Endothelial cell (in vitro differentiated cells): Measurements from ENCODE around the gene GDPGP1. TPM values are rescaled to one million over a fixed set of nuclear protein-coding genes. Genes with fewer than 3 reads are reported as not detected.

Experiments
- DNase-seq: peaks from one replicate; pipeline ENCODE4 v3.0.0; 2021; ENCODE audit warnings: low spot score
- H3K27ac Mint-ChIP-seq: one replicate; pipeline ENCODE4 v1.8.0; 2021; ENCODE audit warnings: mixed read lengths, inconsistent platforms; ENCODE audit not compliant: unreplicated experiment
- H3K27me3 Mint-ChIP-seq: one replicate; pipeline ENCODE4 v1.8.0; 2021; ENCODE audit warnings: mild to moderate bottlenecking, moderate library complexity, mixed read lengths, inconsistent platforms; ENCODE audit not compliant: unreplicated experiment
- H3K36me3 Mint-ChIP-seq: one replicate; pipeline ENCODE4 v1.8.0; 2021; ENCODE audit warnings: mild to moderate bottlenecking, low read depth, mixed read lengths, inconsistent platforms; ENCODE audit not compliant: unreplicated experiment
- H3K4me1 Mint-ChIP-seq: one replicate; pipeline ENCODE4 v1.8.0; 2021; ENCODE audit warnings: mild to moderate bottlenecking, mixed read lengths, inconsistent platforms; ENCODE audit not compliant: unreplicated experiment
- H3K4me3 Mint-ChIP-seq: one replicate; pipeline ENCODE4 v1.8.0; 2021; ENCODE audit warnings: mild to moderate bottlenecking, mixed read lengths, inconsistent platforms; ENCODE audit not compliant: unreplicated experiment
- H3K9me3 Mint-ChIP-seq: one replicate; pipeline ENCODE4 v1.8.0; 2021; ENCODE audit warnings: mixed read lengths, inconsistent platforms; ENCODE audit not compliant: unreplicated experiment
- CTCF ChIP-seq: fragments of 200-600 bp; sonication (generic); IDR thresholded peaks from one replicate; pipeline ENCODE4 v1.5.0; 2021; ENCODE audit warnings: antibody characterized with exemption; ENCODE audit not compliant: unreplicated experiment
- total RNA-seq: library from RNA; stranded (reverse); fragmentation: NEBNext Ultra II Directional; extraction: Animal tissue kit (Norgen Biotek cat#: 25700); gene quantifications from one replicate; pipeline ENCODE4 v1.2.1, GENCODE V29; 2021; ENCODE audit not compliant: unreplicated experiment

GDPGP1 gene
- total RNA-seq, 1 donor from 2014 or later: 7.7 TPM

- Mint-ChIP-seq H3K4me1 (peaks cover 13% of the 10 kb centered on the region), H3K9me3 (no peaks in the 10 kb centered on the region), H3K36me3 (peaks cover 6% of the 10 kb centered on the region), H3K27me3 (peaks cover 1% of the 10 kb centered on the region), H3K27ac (no peak overlapping the region), H3K4me3 (no peak overlapping the region)
- no peak for DNase-seq
- TF ChIP-seq CTCF: no peak
These were observed 23.4 kb upstream of the GDPGP1 start for GRCh38 chr15:90210593-90210992.

- Mint-ChIP-seq H3K27me3 (peaks cover 1% of the 10 kb centered on the region), H3K9me3 (no peaks in the 10 kb centered on the region), H3K4me1 (peaks cover 13% of the 10 kb centered on the region), H3K4me3 (no peak overlapping the region), H3K36me3 (peaks cover 6% of the 10 kb centered on the region), H3K27ac (no peak overlapping the region)
- DNase-seq: no peak
- TF ChIP-seq CTCF: no peak
These were observed 23.0 kb upstream of the GDPGP1 start for GRCh38 chr15:90211009-90211408.

GRCh38 chr15:90211440-90212143, 22.4 kb upstream of the GDPGP1 start:
- DNase-seq: no peak
- Mint-ChIP-seq H3K27me3 (peaks cover 1% of the 10 kb centered on the region), H3K4me3 (no peak overlapping the region), H3K36me3 (peaks cover 6% of the 10 kb centered on the region), H3K27ac (no peak overlapping the region), H3K4me1 (peaks cover 13% of the 10 kb centered on the region), H3K9me3 (no peaks in the 10 kb centered on the region)
- no peak for TF ChIP-seq CTCF

DNA sequence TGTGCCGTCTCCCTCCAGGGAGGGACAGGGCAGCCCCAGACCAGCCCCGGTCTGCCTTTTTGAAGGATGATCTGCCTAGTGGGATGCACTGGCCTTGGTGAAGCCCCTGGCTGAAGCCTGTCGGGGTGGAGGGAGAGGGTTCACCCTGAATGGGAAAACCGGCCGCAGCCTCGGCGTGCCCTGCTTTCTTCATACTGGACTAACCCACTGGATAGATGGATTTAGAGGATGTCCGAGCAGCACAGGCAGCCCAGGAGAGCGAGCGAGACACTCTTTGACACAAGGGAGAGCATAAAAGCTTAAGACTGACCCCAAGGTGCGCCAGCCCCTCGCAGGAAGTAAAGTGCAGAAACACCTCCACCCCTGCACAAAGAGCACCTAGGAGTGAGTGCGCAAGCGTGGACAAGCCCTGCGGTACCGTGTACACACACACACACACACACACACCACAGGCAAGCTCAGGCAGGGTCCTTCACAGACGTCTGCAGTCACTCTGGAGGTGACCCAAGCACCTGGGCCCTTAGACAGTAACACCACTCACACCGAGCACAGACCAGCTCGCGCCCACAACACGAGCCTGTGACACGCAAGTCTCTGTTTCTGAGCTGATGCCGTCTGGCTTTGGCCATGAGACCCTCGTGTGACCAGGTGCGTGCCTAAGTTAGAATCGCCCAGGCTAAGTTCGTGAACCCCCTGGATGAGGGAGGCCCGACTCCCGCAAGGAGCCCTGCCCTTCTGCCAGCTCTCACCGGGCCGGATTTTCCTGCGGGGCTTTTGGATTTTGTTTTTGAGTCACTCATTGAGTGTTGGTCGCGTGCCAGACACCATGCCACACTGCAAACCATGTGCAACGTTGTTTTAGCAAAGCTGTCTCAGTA, 21.5 kb upstream of the GDPGP1 start:
- peaks cover 6% of the 10 kb centered on the region for H3K36me3 Mint-ChIP-seq
- no peak for DNase-seq
- H3K27me3 Mint-ChIP-seq: peaks cover 1% of the 10 kb centered on the region
- TF ChIP-seq CTCF: no peak
- H3K4me3 Mint-ChIP-seq: no peak overlapping the region
- H3K9me3 Mint-ChIP-seq: no peaks in the 10 kb centered on the region
- peaks cover 13% of the 10 kb centered on the region for H3K4me1 Mint-ChIP-seq
- no peak overlapping the region for H3K27ac Mint-ChIP-seq
